Right ventricle myocardium inferior (tissue), 1 donor: Measurements from ENCODE around the gene ZNF790. TPM values are rescaled to one million over a fixed set of nuclear protein-coding genes. Genes with fewer than 3 reads are reported as not detected.

ENCODE experiments used
- ATAC-seq: fragments of 200-7000 bp; cut with Tn5 transposase; one replicate; pipeline ENCODE4 v1.9.1; 2020; ENCODE audit warnings: mild to moderate bottlenecking, moderate library complexity
- DNase-seq: peaks from one replicate; pipeline ENCODE4 v3.0.0; 2021; ENCODE audit errors: missing footprints
- intact Hi-C: fragments of 100-400 bp; cut with DNase I; formaldehyde crosslinking; loops from one replicate; pipeline ENCODE4 v1.11.0; 2022
- long read RNA-seq: library from polyadenylated mRNA; unstranded; transcript quantifications from one replicate; pipeline ENCODE4 v2.0.0, GENCODE V29; 2021
- total RNA-seq: library from RNA; stranded (reverse); fragmentation: NEBNext Ultra II Directional; extraction: Animal tissue kit (Norgen Biotek cat#: 25700); gene quantifications from one replicate; pipeline ENCODE4 v1.2.1, GENCODE V29; 2021
- donor health status: DM: no; HTN: yes; CAD: no; lungs with severe emphysema.

Gene ZNF790
- 8.3 TPM for total RNA-seq
- long read RNA-seq, partial matches to known transcripts, result 0 of 4 reads
- long read RNA-seq, other reads (novel, unspliced or antisense), result 0 of 4 reads

GRCh38 chr19:36837906-36838783 is at the start of gene ZNF790:
TSS of gene ZNF790 (minus strand) at chr19:36838387. CDS start at chr19:36825619, 12,768 bp downstream.
- DNase-seq, result peak; percentile 94
- peak; percentile 98 for ATAC-seq
- intact Hi-C loops, result loop anchor here (1.0 kb wide), 1 partner anchor 12 kb away; the partner anchor contains the start of gene ZNF345

- no peak for DNase-seq
- ATAC-seq, result no peak
- intact Hi-C loops, result no loop called here
Observed at GRCh38 chr19:36876993-36877938, 39.1 kb upstream of the ZNF790 start.

GRCh38 chr19:36851898-36852297 is 13.7 kb upstream of the ZNF790 start:
- intact Hi-C loops, result loop anchor here (2.0 kb wide), 1 partner anchor 79 kb away; the partner anchor contains the start of gene ZNF850

GRCh38 chr19:36850559-36851442 is 12.6 kb upstream of the ZNF790 start, which contains the start of gene ZNF345:
TSS of gene ZNF345 (plus strand) at chr19:36850876. CDS start at chr19:36876831, 25,955 bp downstream.
- ATAC-seq, result peak; percentile 97
- DNase-seq, result peak; percentile 94
- intact Hi-C loops, result loop anchor here (1.0 to 2.0 kb wide), 2 partner anchors 12 to 78 kb away; partner anchors contain the start of genes ZNF790 and ZNF850

More at GRCh38 chr19:36851898-36852297, 13.7 kb upstream of the ZNF790 start:
- ATAC-seq, result no peak
- DNase-seq, result no peak

GRCh38 chr19:36849701-36850558 is 11.7 kb upstream of the ZNF790 start:
- peak; percentile 98 for ATAC-seq
- intact Hi-C loops, result loop anchor here (1.0 to 2.0 kb wide), 2 partner anchors 12 to 77 kb away; partner anchors contain the start of genes ZNF790 and ZNF850
- peak; percentile 96 for DNase-seq

GRCh38 chr19:36847968-36848367 is 9.8 kb upstream of the ZNF790 start:
- intact Hi-C loops, result no loop called here
- ATAC-seq, result no peak

GRCh38 chr19:36838784-36839324 is 667 bp upstream of the ZNF790 start:
- intact Hi-C loops, result loop anchor here (1.0 kb wide), 1 partner anchor 11 kb away; the partner anchor contains the start of gene ZNF345
- ATAC-seq (no peak), DNase-seq (no peak)

More at GRCh38 chr19:36847968-36848367, 9.8 kb upstream of the ZNF790 start:
- DNase-seq, result no peak

GRCh38 chr19:36837176-36837905 is 846 bp downstream of the ZNF790 start:
- DNase-seq (no peak), ATAC-seq (peak; percentile 0)
- intact Hi-C loops, result no loop called here

- ATAC-seq, result no peak
- intact Hi-C loops, result no loop called here
- no peak for DNase-seq
Observed at GRCh38 chr19:36833430-36833829, 4.8 kb downstream of the ZNF790 start.

GRCh38 chr19:36821758-36822157 is 16.4 kb downstream of the ZNF790 start:
- ATAC-seq (no peak), DNase-seq (no peak)
- intact Hi-C loops, result no loop called here

GRCh38 chr19:36819130-36819630 is 19.0 kb downstream of the ZNF790 start:
- ATAC-seq (no peak), DNase-seq (no peak)
- intact Hi-C loops, result no loop called here

GRCh38 chr19:36807029-36807428 is 31.2 kb downstream of the ZNF790 start:
- ATAC-seq (no peak), DNase-seq (no peak)
- intact Hi-C loops, result no loop called here

- DNase-seq (no peak), ATAC-seq (no peak)
- intact Hi-C loops, result no loop called here
Observed at GRCh38 chr19:36805364-36805763, 32.8 kb downstream of the ZNF790 start.

GRCh38 chr19:36797786-36798108 is 40.4 kb downstream of the ZNF790 start:
- DNase-seq, result no peak
- intact Hi-C loops, result loop anchor here (1.0 kb wide), 1 partner anchor 25 kb away; the partner anchor contains the start of gene ZNF850
- ATAC-seq, result no peak

- DNase-seq (no peak), ATAC-seq (no peak)
- intact Hi-C loops, result no loop called here
Observed at GRCh38 chr19:36796714-36796992, 41.5 kb downstream of the ZNF790 start.
